Stimulated activated naive CD4-positive, alpha-beta T cell (primary cell): ENCODE results near the gene DNAH3.
"Not testable (repeated sequence)": the region's sequence is repeated elsewhere in the genome, so short reads cannot be mapped to it uniquely, and the experiment has no call there.

ENCODE experiments used
- DNase-seq, 6 experiments: peaks; one replicate each; lab custom pipeline; 2025; lab: John Stamatoyannopoulos, UW

DNAH3 gene

DNA sequence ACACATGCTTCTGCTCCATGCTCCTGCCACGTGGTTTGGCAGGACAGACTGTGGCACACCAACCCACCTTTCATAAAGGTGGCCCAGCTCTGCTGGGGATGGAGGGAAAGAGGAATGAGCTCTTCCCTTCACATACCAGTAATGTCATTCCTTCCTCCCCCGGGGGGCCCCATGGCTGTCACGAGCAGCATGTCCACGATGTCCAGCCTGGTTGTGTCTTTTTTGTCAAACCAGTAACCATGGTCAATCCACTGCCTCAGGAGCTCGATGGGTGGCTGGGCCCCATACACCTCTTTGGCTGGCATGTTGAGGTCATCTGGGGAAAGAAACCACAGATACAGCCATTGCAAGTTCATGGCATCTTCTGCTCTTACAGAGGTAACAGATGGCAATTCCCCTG, 153.5 kb downstream of the DNAH3 start:
- DNase-seq, result no peak

GRCh38 chr16:20995711-20996110, 154.9 kb downstream of the DNAH3 start:
- no peak for DNase-seq

GRCh38 chr16:20989496-20990070, 161.1 kb downstream of the DNAH3 start:
- not testable (repeated sequence) for DNase-seq

GRCh38 chr16:20987049-20987448, 163.6 kb downstream of the DNAH3 start:
- no peak for DNase-seq

GRCh38 chr16:20984019-20984418, 166.6 kb downstream of the DNAH3 start:
- no peak for DNase-seq

- DNase-seq, result no peak
Observed at GRCh38 chr16:20976576-20976975, 174.1 kb downstream of the DNAH3 start.

- DNase-seq, result not testable (repeated sequence)
Observed at GRCh38 chr16:20973201-20973600, 177.4 kb downstream of the DNAH3 start.

DNA sequence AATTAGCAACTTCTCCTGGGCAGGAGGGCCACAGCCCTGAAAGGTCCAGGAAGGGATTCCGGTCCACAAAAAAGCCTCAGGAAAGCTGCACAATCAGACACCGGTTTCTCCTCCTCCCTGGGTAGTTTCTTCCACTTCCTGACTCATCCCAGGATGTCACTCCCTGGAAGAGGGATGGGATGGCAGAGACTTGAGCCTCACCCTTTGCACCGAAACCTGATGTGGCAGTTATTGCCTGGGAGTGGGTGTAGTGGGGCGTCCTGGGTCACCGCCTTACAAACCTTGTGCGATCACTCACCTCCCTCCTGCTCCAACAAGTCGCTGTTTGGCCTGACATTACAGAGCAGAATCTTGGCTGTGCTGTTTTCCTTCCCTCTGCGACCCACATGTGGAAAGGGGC, 179.2 kb downstream of the DNAH3 start:
- no peak for DNase-seq

- no peak for DNase-seq
Observed at GRCh38 chr16:20969386-20969785, 181.3 kb downstream of the DNAH3 start.

DNA sequence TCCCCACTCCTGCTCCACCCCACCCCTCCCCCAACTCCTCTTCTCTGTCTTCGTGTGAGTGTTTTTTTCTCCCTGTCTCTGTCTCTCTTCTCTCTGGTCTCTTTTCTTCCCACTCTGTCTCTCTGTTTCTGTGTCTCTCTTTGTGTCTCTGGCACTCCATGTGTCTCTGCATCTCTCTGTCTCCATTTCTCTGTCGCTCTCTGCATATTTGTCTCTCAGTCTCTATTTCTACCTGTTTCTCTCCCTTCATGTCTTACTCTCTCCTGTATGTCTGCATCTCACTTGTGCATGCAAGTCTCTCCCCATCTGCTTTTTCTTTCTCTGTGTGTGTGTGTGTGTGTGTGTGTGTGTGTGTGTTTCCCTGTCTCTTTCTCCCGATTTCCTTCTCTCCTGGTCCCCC, 181.9 kb downstream of the DNAH3 start:
- DNase-seq, result no peak

DNA sequence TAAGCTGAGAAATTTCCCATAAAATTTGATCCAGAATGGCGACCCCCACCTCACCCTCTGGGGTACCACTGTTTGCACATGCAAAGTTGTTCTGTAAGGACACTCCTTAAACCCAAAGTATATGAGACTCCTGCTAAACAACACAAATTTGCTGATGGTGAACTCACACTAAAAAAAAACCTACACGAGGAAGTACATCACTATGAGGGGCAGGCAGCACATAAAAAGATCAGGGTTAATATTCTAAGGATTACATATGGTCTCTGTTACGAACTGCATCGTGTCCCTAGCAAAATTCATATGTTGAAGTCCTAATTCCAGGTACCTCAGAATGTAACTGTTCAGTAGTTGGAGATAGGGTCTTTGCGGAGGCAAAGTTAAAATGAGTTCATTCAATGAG, 189.7 kb downstream of the DNAH3 start:
- DNase-seq, result no peak

DNA sequence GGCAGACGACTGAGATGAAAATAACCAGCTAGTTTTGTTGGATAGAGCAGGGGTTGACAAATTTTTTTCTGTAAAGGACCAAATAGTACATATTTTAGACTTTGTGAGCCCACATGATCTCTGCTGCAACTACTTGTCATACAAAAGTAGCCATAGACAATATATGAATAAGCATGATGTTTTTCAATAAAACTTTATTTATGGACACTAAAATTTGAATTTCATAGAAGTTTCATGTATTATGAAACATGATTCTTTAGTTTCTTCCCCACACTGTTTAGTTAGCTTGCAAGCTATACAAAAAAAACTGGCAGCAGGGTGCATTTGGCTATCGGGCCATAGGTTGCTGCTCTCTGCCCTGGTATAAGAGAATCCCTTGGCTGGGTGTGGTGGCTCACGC, 193.5 kb downstream of the DNAH3 start:
- no peak for DNase-seq

- no peak for DNase-seq
Observed at GRCh38 chr16:20956319-20956718, 194.3 kb downstream of the DNAH3 start.

GRCh38 chr16:20954574-20954973, 196.1 kb downstream of the DNAH3 start:
- DNase-seq, result no peak

DNA sequence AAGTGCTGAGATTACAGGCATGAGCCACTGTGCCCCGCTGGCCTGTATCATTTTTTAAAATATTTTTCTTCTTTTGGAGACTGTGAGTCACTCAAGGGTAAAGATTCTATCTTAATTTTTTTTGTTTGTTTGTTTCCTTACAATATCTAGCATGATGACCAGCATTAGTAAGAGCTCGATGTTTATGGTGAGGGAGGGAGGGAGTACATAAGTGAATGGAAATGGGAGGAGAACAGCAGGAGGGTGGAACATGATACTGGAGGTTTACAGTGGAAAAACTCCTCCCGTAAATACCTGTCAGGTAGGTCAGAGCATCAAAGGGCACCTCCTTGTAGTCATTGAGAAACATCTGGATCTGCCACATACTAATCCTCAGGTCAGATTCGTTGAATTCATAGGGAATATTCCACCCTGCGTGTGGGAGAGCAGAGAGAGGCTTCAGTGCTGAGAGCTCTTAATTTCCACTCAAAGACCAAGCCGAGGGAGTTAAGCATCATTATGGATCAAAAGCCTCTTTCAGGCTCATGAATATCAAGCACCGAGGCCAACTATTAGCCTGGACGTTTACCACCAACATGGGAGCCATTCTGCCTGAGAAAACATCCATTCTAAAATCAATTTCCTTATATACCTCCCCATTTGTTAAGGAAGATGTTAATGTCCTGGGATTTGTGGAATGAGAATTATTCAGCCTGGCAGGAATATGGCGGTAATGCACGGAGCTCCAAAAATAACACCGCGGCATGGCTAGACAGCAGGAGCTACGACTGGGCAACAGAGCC, 198.3 kb downstream of the DNAH3 start:
- no peak for DNase-seq

- DNase-seq, result no peak
Observed at GRCh38 chr16:20950294-20950693, 200.4 kb downstream of the DNAH3 start.

GRCh38 chr16:20949660-20950059, 201.0 kb downstream of the DNAH3 start:
- no peak for DNase-seq

DNA sequence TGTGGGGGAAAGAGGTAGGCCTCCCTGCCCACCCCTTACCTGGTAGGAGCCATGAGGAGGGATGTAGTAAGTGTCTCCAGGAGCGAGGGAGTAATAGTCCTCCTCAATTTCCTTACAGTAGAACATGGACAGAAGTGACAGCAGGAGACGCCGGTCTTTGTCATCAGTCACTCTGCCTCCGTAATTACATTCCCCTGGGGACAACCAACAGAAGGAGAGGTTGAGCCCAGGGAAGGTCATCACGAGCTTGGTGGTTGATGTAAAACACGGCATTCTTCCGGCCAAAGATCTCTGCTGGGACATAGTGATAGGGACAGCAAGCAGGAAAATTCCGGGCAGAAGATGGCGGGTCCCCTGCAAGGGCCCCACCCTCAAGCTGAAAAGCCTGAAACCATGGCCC, 202.2 kb downstream of the DNAH3 start:
- DNase-seq, result no peak

- no peak for DNase-seq
Observed at GRCh38 chr16:20946015-20946629, 204.5 kb downstream of the DNAH3 start.

DNA sequence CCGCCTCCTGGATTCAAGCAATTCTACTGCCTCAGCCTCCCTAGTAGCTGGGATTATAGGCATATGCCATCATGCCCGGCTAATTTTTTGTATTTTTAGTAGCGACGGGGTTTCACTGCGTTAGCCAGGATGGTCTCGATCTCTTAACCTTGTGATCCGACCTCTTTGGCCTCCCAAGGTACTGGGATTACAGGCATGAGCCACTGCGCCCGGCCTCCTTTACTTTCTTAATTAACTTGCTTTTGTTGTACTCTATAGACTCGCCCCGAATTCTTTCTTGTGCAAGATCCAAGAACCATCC, 205.1 kb downstream of the DNAH3 start:
- DNase-seq, result not testable (repeated sequence)

GRCh38 chr16:20944861-20945574, 205.6 kb downstream of the DNAH3 start:
- DNase-seq, result peak in 1 of 6 experiments; percentile 2

DNA sequence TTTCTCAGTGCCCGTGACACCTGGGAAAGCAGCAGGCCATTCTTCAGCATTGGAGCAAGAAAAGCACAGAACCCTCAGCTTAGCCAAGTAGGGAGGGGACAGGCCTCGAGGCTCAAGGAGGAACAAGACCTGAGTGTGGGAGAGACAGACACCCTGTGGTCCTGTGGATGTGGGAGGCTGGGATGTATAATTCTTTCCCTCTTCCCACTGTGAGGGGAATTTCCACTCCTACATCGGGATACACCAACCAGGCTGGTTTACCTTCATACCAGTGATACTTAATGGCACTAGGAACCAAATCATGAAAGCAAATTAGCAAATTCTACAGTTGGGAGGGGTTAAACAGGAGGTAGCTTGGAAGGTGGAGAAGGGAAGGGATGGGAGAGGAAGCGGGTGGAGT, 208.4 kb downstream of the DNAH3 start:
- DNase-seq, result no peak

DNA sequence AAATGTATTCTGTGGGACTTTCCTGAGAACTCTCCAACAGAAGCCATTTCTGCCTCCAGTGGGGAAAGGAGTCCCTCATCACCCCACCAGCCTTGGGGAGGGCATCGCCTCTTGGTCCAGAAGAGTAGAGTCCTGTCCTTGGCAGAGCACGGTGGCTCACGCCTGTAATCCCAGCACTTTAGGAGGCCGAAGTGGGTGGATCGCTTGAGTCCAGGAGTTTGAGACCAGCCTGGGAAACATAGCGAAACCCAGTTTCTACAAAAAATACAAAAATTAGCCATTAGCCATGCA, 209.1 kb downstream of the DNAH3 start:
- DNase-seq, result no peak
